Endothelial cell of umbilical vein (primary cell): Measurements from ENCODE around the gene NRXN3. TPM values are rescaled to one million over a fixed set of nuclear protein-coding genes. Genes with fewer than 3 reads are reported as not detected.

Experiments
- BruUV-seq: library from RNA; stranded (reverse); fragments of 400-500 nt; replicated peaks from 2 replicates; lab custom pipeline; 2021; lab: Mats Ljungman, UMichigan
- CTCF ChIA-PET: fragments of 300-600, 350-600 bp; sonication (Branson Sonifier 250); formaldehyde crosslinking; loops from one replicate; lab custom pipeline; 2021; ENCODE audit warnings: antibody characterized with exemption, inconsistent platforms; lab: Charles Lee
- POLR2A ChIA-PET: fragments of 300-600, 350-600 bp; sonication (Branson Sonifier 250); formaldehyde crosslinking; loops from one replicate; lab custom pipeline; 2021; ENCODE audit warnings: antibody characterized with exemption, inconsistent platforms; lab: Charles Lee
- DNase-seq: peaks from one replicate; pipeline ENCODE4 v3.0.0-alpha.2; 2011; ENCODE audit warnings: low read depth, low spot score
- FAIRE-seq: peaks from 2 replicates; lab custom pipeline; 2011; peaks lifted over from hg19 to GRCh38; lab: Jason Lieb, UNC
- H2AFZ ChIP-seq: 2 replicates; pipeline ENCODE4 v1.6.0; 2012; ENCODE audit warnings: low read depth, low read length, control low read depth, inconsistent platforms
- H3K27ac ChIP-seq: 2 replicates; pipeline ENCODE4 v1.5.1; 2011; ENCODE audit warnings: low read depth, mild to moderate bottlenecking, control low read depth, low read length, moderate library complexity; ENCODE audit not compliant: insufficient read depth
- H3K27me3 ChIP-seq, 2 experiments: 2 replicates each; pipeline versions ENCODE4 v1.6.0 to v1.6.1; 2011; ENCODE audit warnings: low read length in 2 of 2, mixed read lengths in 1 of 2; ENCODE audit not compliant: control insufficient read depth in 2 of 2, insufficient read depth in 2 of 2
- H3K36me3 ChIP-seq, 2 experiments: 2 replicates in 1 of 2; 3 replicates in 1 of 2; pipeline ENCODE4 v1.5.1; 2011; ENCODE audit warnings: low read length in 2 of 2, mild to moderate bottlenecking in 1 of 2, moderate library complexity in 1 of 2; ENCODE audit not compliant: control insufficient read depth in 2 of 2, insufficient read depth in 2 of 2; ENCODE audit errors: extremely low read depth in 1 of 2
- H3K4me1 ChIP-seq: 3 replicates; pipeline ENCODE4 v1.5.1; 2011; ENCODE audit warnings: mild to moderate bottlenecking, low read length; ENCODE audit not compliant: control insufficient read depth, insufficient read depth; ENCODE audit errors: extremely low read depth
- H3K4me2 ChIP-seq: 2 replicates; pipeline ENCODE4 v1.6.1; 2011; ENCODE audit warnings: low read length, control low read depth, mixed read lengths; ENCODE audit not compliant: insufficient read depth
- H3K4me3 ChIP-seq, 3 experiments: fragments of 200-600 bp in 1 of 3; sonication (generic), shearing (Covaris generic) in 1 of 3; replicated peaks in 1 of 3; 2 replicates each; pipeline ENCODE4 v1.5.1; 2011 to 2016; ENCODE audit warnings: control low read depth in 3 of 3, low read length in 3 of 3, mild to moderate bottlenecking in 2 of 3, inconsistent platforms in 1 of 3, low read depth in 1 of 3, moderate library complexity in 1 of 3; ENCODE audit not compliant: insufficient read depth in 1 of 3
- H3K79me2 ChIP-seq: 2 replicates; pipeline ENCODE4 v1.6.0; 2012; ENCODE audit warnings: low read length, inconsistent platforms; ENCODE audit not compliant: control insufficient read depth, insufficient read depth
- H3K9ac ChIP-seq: replicated peaks from 2 replicates; pipeline ENCODE3; 2011; ENCODE audit warnings: low read length, control low read depth; ENCODE audit not compliant: insufficient read depth; ENCODE audit errors: extremely low read depth
- H3K9me1 ChIP-seq: replicated peaks from 3 replicates; pipeline ENCODE4 v1.6.0; 2011; ENCODE audit warnings: mild to moderate bottlenecking, low read length; ENCODE audit not compliant: control insufficient read depth, insufficient read depth; ENCODE audit errors: extremely low read depth
- H3K9me3 ChIP-seq: replicated peaks from 2 replicates; pipeline ENCODE4 v1.5.1; 2012; ENCODE audit warnings: low read length, inconsistent platforms; ENCODE audit not compliant: control insufficient read depth, insufficient read depth
- H4K20me1 ChIP-seq: replicated peaks from 2 replicates; pipeline ENCODE3; 2011; ENCODE audit warnings: mild to moderate bottlenecking, low read length; ENCODE audit not compliant: control insufficient read depth, insufficient read depth; ENCODE audit errors: extremely low read depth
- CTCF ChIP-seq, 2 donors: IDR thresholded peaks; 1 replicate in 1 of 2; 2 replicates in 1 of 2; pipeline ENCODE4 v1.5.1; 2011; ENCODE audit warnings: low read length in 2 of 2, mild to moderate bottlenecking in 2 of 2, moderate library complexity in 2 of 2, control low read depth in 1 of 2, inconsistent platforms in 1 of 2, low read depth in 1 of 2; ENCODE audit not compliant: insufficient read depth in 1 of 2; ENCODE audit errors: extremely low read depth in 1 of 2
- EZH2 ChIP-seq: IDR thresholded peaks from 2 replicates; pipeline ENCODE4 v1.6.1; 2012; ENCODE audit warnings: borderline replicate concordance, low read depth, mild to moderate bottlenecking, moderate library complexity, low read length, inconsistent platforms; ENCODE audit not compliant: severe bottlenecking
- FOS ChIP-seq: IDR thresholded peaks from 2 replicates; pipeline ENCODE4 v1.6.1; 2011; ENCODE audit warnings: mild to moderate bottlenecking, low read length, moderate library complexity, borderline replicate concordance; ENCODE audit not compliant: insufficient read depth
- GATA2 ChIP-seq: IDR thresholded peaks from 2 replicates; pipeline ENCODE4 v1.7.0; 2011; ENCODE audit warnings: low read depth, mild to moderate bottlenecking, moderate library complexity, mixed read lengths, low read length; ENCODE audit not compliant: insufficient read length, insufficient read depth
- JUN ChIP-seq: IDR thresholded peaks from 2 replicates; pipeline ENCODE4 v1.6.1; 2011; ENCODE audit warnings: borderline replicate concordance, low read depth; ENCODE audit not compliant: insufficient read length, insufficient read depth
- MYC ChIP-seq: IDR thresholded peaks from one replicate; pipeline ENCODE4 v1.6.1; 2011; ENCODE audit warnings: mild to moderate bottlenecking, low read depth, low read length
- POLR2A ChIP-seq: IDR thresholded peaks from 2 replicates; pipeline ENCODE4 v1.6.1; 2012; ENCODE audit warnings: low read depth, mild to moderate bottlenecking, control low read depth, low read length
- POLR2AphosphoS5 ChIP-seq: IDR thresholded peaks from 2 replicates; pipeline ENCODE4 v1.6.1; 2012; ENCODE audit warnings: low read depth, mild to moderate bottlenecking, control low read depth, low read length, moderate library complexity; ENCODE audit not compliant: insufficient read depth
- dilution Hi-C: fragments of 300-500 bp; cut with MboI; formaldehyde crosslinking; loops from one replicate; pipeline ENCODE4 v1.15.0; 2019; ENCODE audit warnings: low sequenced_read_pairs; ENCODE audit not compliant: extremely low pct_ligation_motif_present
- intact Hi-C: fragments of 100-400 bp; cut with micrococcal nuclease; formaldehyde crosslinking; loops from one replicate; pipeline ENCODE4 v1.10.0; 2022
- polyA plus RNA-seq, 4 experiments: library from polyadenylated mRNA; depleted of rRNA in 3 of 4; stranded (reverse) in 3 of 4; unstranded in 1 of 4; fragments of >200 nt; gene quantifications; 2 replicates each; pipeline versions ENCODE4 v1.2.1 to v1.2.3, GENCODE V29; 2011 to 2012; ENCODE audit warnings: missing spikeins in 1 of 4
- total RNA-seq: library from RNA; stranded (reverse); gene quantifications from 2 replicates; pipeline ENCODE4 v1.2.3, GENCODE V29; 2021
- TF ChIP-seq, protein P1 (sequence below): IDR thresholded peaks from 2 replicates; pipeline ENCODE4 v1.6.1; 2011; ENCODE audit not compliant: insufficient read depth, insufficient read length

NRXN3 gene
- total and polyA plus RNA-seq, 2 donors (not counting 3 experiments of a cell fraction or from before 2014, with no cell fraction given), result 0.72 to 4.2 TPM

DNA sequence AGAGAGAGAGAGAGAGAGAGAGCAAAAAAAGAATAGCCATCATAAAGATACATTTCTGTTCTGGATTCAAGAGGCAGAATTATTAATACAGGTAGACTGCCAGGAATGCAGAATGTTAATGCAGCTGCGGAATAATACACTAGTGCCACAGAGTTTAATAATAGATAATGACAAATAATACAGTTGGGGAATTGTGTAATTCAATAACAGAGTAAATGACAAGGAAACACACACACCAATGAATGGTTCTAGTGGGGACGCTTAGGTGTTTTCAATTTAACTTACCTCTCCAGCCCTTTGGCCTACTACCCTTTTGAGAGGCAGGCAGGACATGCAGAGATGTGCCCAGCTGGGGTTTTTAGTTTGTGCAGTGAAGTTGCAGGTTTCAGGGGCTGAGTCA is 313.9 kb downstream of the NRXN3 start:
- ChIA-PET CTCF (no interaction called here), POLR2A (no interaction called here)
- H3K4me3 ChIP-seq, result no peak overlapping the region
- no peaks in the 10 kb centered on the region for H3K27me3 ChIP-seq
- FAIRE-seq (no peak), DNase-seq (no peak)
- H3K4me1 ChIP-seq, result no peaks in the 10 kb centered on the region
- dilution Hi-C loops (no loop called here), intact Hi-C loops (no loop called here)
- no peaks in the 10 kb centered on the region for H3K9me3 ChIP-seq
- TF ChIP-seq GATA2 (no peak), CTCF (IDR thresholded peaks at IDR 0.05; ENCODE audit: extremely low read depth in 1 of 2, insufficient read depth in 1 of 2, low read depth in 1 of 2, low read length in 2 of 2) (no peak), MYC (no peak), FOS (no peak), JUN (no peak), POLR2AphosphoS5 (no peak), POLR2A (no peak), EZH2 (no peak)
- TF ChIP-seq, protein P1, sequence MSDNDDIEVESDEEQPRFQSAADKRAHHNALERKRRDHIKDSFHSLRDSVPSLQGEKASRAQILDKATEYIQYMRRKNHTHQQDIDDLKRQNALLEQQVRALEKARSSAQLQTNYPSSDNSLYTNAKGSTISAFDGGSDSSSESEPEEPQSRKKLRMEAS, result no peak
- no TSS peak for BruUV-seq
- H3K79me2 ChIP-seq, result no peaks in the 10 kb centered on the region
- no peak overlapping the region for H3K9ac ChIP-seq
- H3K36me3 ChIP-seq, result no peaks in the 10 kb centered on the region
- no peaks in the 10 kb centered on the region for H4K20me1 ChIP-seq
- H3K27ac ChIP-seq, result no peak overlapping the region
- no peak overlapping the region for H3K4me2 ChIP-seq
- no peaks in the 10 kb centered on the region for H3K9me1 ChIP-seq
- H2AFZ ChIP-seq, result no peak overlapping the region
